Lung (tissue), 12 donors: ENCODE measurements around the gene ALK. TPM values are rescaled to one million over a fixed set of nuclear protein-coding genes. Genes with fewer than 3 reads are reported as not detected.

ENCODE experiments used
- ATAC-seq: fragments of 200-7000 bp; cut with Tn5 transposase; one replicate; pipeline ENCODE4 v1.9.1; 2020; ENCODE audit warnings: moderate number of reproducible peaks; ENCODE audit not compliant: insufficient read depth, low FRiP score
- DNase-seq, 3 donors: peaks; one replicate each; pipeline ENCODE4 v3.0.0-alpha.2; 2013 to 2017
- H3K27ac ChIP-seq, 2 donors: one replicate each; pipeline ENCODE4 v1.5.1; 2013; ENCODE audit warnings: mild to moderate bottlenecking in 2 of 2, moderate library complexity in 2 of 2, control low read depth in 1 of 2, inconsistent platforms in 1 of 2, low read depth in 1 of 2, low read length in 1 of 2
- H3K27me3 ChIP-seq, 3 donors: one replicate each; pipeline ENCODE4 v1.5.1; 2013; ENCODE audit warnings: low read length in 2 of 3; ENCODE audit not compliant: control insufficient read depth in 3 of 3, insufficient read depth in 3 of 3
- H3K36me3 ChIP-seq, 4 donors: one replicate each; pipeline ENCODE4 v1.5.1; 2013; ENCODE audit warnings: low read length in 4 of 4, mild to moderate bottlenecking in 1 of 4, moderate library complexity in 1 of 4; ENCODE audit not compliant: control insufficient read depth in 4 of 4, insufficient read depth in 4 of 4
- H3K4me1 ChIP-seq, 5 donors: one replicate each; pipeline ENCODE4 v1.5.1; 2013; ENCODE audit warnings: low read length in 5 of 5, mild to moderate bottlenecking in 2 of 5, moderate library complexity in 1 of 5; ENCODE audit not compliant: control insufficient read depth in 5 of 5, insufficient read depth in 5 of 5
- H3K4me3 ChIP-seq: one replicate; pipeline ENCODE4 v1.5.1; 2013; ENCODE audit warnings: mild to moderate bottlenecking, control low read depth, moderate library complexity
- H3K9ac ChIP-seq, 2 donors: one replicate each; pipeline ENCODE4 v1.5.1; 2013; ENCODE audit warnings: low read length in 2 of 2, control low read depth in 1 of 2; ENCODE audit not compliant: insufficient read depth in 1 of 2
- H3K9me3 ChIP-seq, 4 donors: one replicate each; pipeline ENCODE4 v1.5.1; 2013; ENCODE audit warnings: low read length in 3 of 4, mild to moderate bottlenecking in 1 of 4, moderate library complexity in 1 of 4; ENCODE audit not compliant: control insufficient read depth in 4 of 4, insufficient read depth in 3 of 4
- WGBS, 2 donors: extraction: QIAGEN DNeasy Blood & Tissue Kit; methylation state at CpG; one replicate each; pipeline ENCODE4 v1.1.7; 2013; 5-methylcytosine and 5-hydroxymethylcytosine counted together
- polyA plus RNA-seq, 2 donors: library from polyadenylated mRNA; stranded (reverse); fragments of 200-250 nt; gene quantifications; one replicate each; pipeline ENCODE4 v1.2.1, GENCODE V29; 2013
- total RNA-seq, 2 donors: library from RNA; depleted of rRNA in 1 of 2; stranded (reverse); fragments of >200 nt in 1 of 2; gene quantifications; one replicate each; pipeline ENCODE4 v1.2.1, GENCODE V29; 2014 to 2021
- TF ChIP-seq, protein P1 (sequence below): IDR thresholded peaks from 2 replicates; pipeline ENCODE4 v1.5.1; 2012; ENCODE audit warnings: mild to moderate bottlenecking; ENCODE audit errors: control extremely low read depth, extremely low read depth
- donor health status: control.
- donor health status: control.
- donor health status: Bipolar disorder and iron deficiency.
- donor health status: healthy.
- donor health status: DM: yes; HTN: yes; CAD: no.

The ALK gene
- total and polyA plus RNA-seq, 4 donors = 0.09 to 0.25 (median 0.10) TPM; not detected in 1

DNA sequence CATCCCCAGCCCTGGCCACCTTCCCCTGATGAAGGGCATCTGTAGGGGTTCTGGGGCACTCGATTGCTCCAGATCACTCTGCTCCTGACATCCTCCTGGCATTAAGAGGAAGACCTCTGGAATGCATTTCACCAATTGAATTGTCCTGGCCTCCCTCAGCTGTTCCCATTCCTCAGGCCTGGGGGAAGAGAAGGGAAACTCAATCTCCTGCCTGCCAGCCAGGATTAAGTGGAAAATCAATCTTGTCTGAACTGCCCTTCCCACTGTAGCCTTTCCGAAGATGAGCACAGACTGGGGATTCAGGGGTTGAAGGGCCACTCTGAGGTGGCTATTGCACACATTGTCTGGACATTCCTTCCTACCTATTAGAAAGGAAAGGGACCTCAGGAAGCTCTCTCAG is 99.8 kb downstream of the ALK start:
- DNase-seq (no peak), ATAC-seq (no peak)
- Histone ChIP-seq H3K27me3 (no peaks in the 10 kb centered on the region), H3K4me1 (no peaks in the 10 kb centered on the region), H3K27ac (no peak overlapping the region), H3K4me3 (no peak overlapping the region), H3K9ac (no peak overlapping the region), H3K36me3 (no peaks in the 10 kb centered on the region), H3K9me3 (no peaks in the 10 kb centered on the region)
- 82 to 87% methylated on average over 2 of the region's 2 CpGs for WGBS, 2 donors
- TF ChIP-seq, protein P1, sequence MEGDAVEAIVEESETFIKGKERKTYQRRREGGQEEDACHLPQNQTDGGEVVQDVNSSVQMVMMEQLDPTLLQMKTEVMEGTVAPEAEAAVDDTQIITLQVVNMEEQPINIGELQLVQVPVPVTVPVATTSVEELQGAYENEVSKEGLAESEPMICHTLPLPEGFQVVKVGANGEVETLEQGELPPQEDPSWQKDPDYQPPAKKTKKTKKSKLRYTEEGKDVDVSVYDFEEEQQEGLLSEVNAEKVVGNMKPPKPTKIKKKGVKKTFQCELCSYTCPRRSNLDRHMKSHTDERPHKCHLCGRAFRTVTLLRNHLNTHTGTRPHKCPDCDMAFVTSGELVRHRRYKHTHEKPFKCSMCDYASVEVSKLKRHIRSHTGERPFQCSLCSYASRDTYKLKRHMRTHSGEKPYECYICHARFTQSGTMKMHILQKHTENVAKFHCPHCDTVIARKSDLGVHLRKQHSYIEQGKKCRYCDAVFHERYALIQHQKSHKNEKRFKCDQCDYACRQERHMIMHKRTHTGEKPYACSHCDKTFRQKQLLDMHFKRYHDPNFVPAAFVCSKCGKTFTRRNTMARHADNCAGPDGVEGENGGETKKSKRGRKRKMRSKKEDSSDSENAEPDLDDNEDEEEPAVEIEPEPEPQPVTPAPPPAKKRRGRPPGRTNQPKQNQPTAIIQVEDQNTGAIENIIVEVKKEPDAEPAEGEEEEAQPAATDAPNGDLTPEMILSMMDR = no peak

- TF ChIP-seq, protein P1 = no peak
- no peaks in the 10 kb centered on the region for H3K27me3 ChIP-seq
- no peaks in the 10 kb centered on the region for H3K36me3 ChIP-seq
- no peak overlapping the region for H3K9ac ChIP-seq
- H3K4me3 ChIP-seq = no peak overlapping the region
- H3K9me3 ChIP-seq = no peaks in the 10 kb centered on the region
- ATAC-seq (no peak), DNase-seq (no peak)
- no peaks in the 10 kb centered on the region for H3K4me1 ChIP-seq
- H3K27ac ChIP-seq = no peak overlapping the region
Observed at GRCh38 chr2:29819570-29819969, 101.8 kb downstream of the ALK start.

DNA sequence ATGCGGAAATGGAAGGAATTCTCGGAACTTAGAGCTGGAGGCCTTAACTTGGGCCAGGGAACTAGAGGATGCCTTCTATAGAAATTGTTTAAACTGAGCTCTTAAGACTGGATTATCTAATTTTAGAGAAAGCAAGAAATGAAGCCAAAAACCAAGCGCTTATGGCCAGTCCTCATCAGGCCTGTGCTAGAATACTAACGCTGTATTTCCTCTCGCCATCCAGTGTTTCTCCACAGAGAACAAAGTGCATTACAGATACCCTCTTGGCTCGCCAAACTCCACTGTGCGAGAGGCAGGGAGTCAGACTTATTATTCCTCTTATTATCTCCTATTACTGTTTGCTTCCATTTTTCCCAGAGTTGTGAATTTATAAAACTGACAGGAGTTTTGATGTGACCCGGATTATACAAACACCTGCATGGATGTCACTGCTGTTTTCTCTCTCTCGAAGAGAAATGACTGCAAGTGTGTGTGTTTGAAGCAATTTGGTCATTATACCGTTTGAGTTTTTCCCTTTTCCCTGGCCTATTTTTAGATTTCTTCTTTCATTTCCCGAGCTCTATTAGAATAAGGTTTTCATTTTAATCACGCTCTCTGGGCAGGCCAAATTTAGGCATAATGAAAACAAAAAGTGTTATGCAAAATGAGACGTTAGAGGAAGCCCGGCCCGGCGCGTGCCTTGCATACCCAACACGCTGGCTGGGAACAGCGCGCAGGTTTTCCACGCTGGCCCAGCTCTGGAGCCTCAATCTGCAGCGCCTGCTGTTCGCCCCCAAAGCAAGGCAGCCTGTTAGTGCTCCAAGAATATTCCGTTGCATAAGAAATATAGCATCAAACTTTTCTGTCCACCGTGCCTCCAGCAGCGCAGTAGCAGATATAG is 103.3 kb downstream of the ALK start:
- DNase-seq (no peak), ATAC-seq (no peak)
- Histone ChIP-seq H3K36me3 (no peaks in the 10 kb centered on the region), H3K9me3 (no peaks in the 10 kb centered on the region), H3K27ac (no peak overlapping the region), H3K4me1 (no peaks in the 10 kb centered on the region), H3K27me3 (no peaks in the 10 kb centered on the region), H3K9ac (no peak overlapping the region), H3K4me3 (no peak overlapping the region)
- WGBS, 2 donors = 84 to 88% methylated on average over 26 of the region's 26 CpGs
- TF ChIP-seq, protein P1 = no peak
